Cardiac septum (tissue), 1 donor: Measurements from ENCODE around the gene FAR1. TPM values are rescaled to one million over a fixed set of nuclear protein-coding genes. Genes with fewer than 3 reads are reported as not detected.
"Not testable (repeated sequence)": the region's sequence is repeated elsewhere in the genome, so short reads cannot be mapped to it uniquely, and the experiment has no call there.

Experiments used
- DNase-seq: peaks from one replicate; pipeline ENCODE4 v3.0.0-alpha.2; 2020; ENCODE audit warnings: low spot score
- intact Hi-C: fragments of 100-400 bp; cut with DNase I; formaldehyde crosslinking; loops from one replicate; pipeline ENCODE4 v1.14.0; 2022
- total RNA-seq: library from RNA; stranded (reverse); fragmentation: NEBNext Ultra II Directional; extraction: Animal tissue kit (Norgen Biotek cat#: 25700); gene quantifications from one replicate; pipeline ENCODE4 v1.2.1, GENCODE V29; 2021
- donor health status: DM: no; HTN: no; CAD: no.

FAR1 gene
- total RNA-seq, 1 donor from 2014 or later: 40.9 TPM

DNA sequence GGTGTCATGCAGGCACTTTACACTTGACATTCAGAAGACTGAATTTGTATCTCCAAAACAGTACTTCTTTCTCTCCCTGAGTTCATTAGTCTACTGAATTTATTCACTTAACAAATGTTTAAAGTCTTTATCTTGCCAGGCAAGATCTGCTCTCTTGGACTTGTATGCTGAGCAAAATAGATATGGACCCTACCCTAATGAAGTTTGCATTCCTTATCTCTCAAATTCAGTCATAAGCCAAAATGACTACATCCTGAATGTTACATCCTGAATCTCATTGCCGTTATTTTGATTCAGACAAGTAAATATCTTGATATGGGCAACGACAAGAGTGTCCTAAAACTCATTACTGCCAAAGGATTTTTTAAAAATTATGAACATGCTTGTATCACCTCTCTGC is 29.7 kb downstream of the FAR1 start:
- intact Hi-C loops: no loop called here
- DNase-seq: no peak

DNA sequence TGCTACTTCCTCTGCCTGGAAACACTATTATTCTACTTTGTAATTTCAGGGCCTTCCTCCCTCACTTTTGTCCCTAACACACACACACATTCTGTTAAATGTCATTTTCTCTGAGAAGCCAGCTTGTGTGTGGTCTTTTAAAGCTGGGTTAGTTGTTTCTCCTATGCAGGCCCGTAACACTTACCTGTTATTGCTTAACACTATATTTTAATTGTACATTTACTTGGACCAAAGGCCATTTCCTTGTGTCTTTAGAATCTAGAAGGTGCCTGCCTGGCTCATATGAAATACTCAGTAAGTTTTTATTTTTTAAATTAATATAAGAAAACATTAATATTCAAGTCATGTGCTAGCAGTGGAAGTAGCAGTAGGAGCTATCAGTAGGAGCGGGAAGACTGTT is 30.6 kb downstream of the FAR1 start:
- intact Hi-C loops: no loop called here
- no peak for DNase-seq

DNA sequence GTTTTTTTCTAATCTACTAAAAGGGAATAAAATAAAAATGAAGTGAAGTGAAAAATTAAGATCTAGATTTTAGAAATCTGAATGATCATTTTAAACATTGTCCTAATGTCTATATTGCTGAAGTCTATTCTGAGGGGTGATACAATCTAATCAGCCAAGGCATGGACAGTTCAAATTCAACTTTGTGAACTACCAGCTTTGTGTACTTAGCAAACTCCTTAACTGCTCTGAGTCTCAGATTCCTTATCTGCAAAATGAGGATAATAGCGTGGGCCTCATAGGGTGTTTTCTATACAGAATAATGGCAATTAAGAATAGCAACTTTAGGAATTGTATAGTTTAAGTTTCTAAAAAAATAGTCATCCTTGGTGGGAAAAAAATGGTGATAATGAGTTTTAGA is 31.4 kb downstream of the FAR1 start:
- DNase-seq: no peak
- intact Hi-C loops: no loop called here

DNA sequence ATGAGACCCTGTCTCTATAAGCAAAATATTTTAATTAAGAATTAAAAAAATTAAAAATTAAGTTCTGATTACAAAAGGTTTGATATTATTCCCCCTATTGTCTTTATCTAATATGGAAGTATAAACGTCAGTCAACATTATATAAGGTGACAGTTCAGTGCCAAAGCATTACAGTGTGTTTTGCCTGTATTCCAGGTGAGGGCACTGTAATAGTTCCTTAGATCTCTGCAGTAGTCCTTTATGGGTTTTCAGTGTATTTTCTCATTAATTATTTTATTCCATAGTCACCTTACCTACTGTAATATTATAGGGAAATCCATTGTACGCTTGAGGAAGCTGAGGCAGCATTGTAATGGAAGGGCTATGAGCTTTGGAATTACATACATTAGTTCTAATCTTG is 33.0 kb downstream of the FAR1 start:
- no peak for DNase-seq
- intact Hi-C loops: no loop called here

DNA sequence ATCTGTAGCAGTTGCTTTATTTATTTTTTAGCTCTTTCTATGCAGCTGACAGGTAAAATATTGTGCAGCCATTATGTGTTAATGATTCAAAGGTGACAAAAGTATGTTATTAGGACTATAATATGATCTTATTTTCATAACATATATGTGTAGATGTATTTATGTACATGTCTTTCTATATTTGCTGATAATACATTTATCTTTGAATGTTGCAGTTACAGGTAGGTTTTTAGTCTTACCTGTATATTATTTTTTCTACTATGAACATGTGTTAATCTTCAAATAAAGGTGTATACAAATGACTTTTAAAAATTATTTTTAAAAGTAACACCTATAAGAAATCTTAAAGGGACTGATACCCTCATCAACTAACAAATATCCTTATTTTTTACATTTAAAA is 33.6 kb downstream of the FAR1 start:
- DNase-seq: no peak
- intact Hi-C loops: no loop called here

DNA sequence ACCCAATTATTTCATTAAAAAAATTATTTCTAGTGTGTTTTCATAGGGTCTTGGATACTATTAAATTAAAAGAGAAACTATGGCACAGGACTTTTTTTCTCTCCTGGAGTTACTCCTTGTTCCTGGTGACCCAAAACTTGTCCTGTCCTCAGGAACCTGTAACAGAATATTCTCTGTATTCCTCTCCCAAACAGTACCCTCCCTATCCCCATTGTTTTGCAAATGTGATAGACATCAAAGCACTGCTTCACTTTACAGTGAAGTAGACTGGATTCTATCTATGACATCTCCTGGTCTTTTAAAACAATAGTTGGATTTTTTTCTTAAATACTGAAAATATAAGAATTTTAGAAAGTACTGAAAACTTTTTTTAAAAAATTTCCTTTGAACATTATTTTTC is 37.2 kb downstream of the FAR1 start:
- intact Hi-C loops: no loop called here
- DNase-seq: no peak

DNA sequence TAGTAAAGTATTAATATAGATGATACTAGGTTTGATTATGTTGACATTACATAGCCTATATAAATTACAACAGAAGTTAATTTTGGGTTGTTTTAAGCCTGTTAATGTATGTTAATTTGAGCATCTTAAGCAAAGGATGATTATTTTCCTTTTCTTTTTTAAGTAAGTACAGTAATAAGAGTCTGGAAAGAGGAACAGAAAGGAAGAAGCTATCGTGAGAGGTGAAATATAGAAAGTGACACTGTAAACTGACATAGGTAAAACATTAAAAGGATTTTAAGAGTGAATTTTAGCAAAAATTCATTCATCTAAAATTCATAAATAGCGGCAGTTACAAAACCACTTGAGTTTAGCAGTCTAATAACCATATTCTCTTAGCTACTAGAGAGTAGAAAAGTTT is 45.5 kb downstream of the FAR1 start:
- DNase-seq: no peak
- intact Hi-C loops: no loop called here

DNA sequence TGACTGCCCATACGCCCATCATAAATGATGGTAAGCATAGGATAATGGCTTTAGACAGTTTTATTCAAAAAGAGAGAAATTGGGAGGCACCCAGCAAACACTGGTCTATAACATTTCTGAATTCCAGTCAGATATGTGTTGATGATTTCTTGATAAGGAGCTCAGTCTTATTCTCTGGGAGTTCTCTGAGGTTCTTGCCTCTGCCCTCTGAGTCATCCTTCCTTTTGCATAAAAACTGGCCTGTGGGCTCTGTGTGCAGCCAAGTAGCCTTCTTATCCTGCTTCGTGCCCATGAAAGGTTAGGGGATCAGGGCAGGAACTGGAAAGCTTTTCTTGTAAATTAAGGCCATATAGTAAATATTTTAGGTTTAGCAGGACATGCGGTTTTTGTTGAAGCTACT is 48.9 kb downstream of the FAR1 start:
- DNase-seq: no peak
- intact Hi-C loops: no loop called here

DNA sequence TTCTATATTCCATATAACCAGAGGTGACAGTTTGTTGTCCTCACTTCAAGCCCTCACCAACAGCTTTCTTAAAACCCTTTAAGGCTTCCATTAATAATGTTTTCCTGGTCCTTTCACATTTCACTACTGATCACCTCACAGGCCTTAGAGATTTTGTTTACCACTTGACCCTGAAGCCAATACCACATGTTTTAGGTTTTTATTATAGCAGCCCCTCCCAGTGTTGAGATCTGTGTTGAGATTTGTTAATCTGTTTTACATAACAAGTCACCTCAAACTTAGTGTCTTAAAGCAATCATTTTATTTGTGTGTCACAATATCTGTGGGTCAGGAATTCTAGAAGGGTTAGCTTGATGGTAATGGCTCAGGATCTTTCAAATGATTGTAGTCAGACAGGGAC is 49.9 kb downstream of the FAR1 start:
- intact Hi-C loops: no loop called here
- no peak for DNase-seq

DNA sequence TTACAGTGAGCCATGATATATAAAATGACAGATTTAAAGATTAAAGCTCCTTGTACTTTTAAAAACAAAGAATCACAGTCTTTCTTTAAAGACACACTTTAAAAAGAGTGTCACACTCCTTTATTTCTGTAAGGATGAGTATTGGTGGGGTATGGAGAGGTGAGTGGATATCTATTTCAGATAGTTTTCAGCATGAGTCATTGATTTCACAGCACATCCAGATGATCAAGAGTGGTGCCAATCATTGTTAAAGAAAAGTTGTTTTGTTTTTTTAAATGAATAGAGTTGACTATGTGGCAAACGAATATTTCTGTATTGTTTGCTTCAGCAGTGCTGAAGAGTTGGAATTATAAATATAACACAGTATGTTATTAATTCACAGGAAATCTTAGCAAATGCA is 52.5 kb downstream of the FAR1 start:
- no peak for DNase-seq
- intact Hi-C loops: no loop called here

DNA sequence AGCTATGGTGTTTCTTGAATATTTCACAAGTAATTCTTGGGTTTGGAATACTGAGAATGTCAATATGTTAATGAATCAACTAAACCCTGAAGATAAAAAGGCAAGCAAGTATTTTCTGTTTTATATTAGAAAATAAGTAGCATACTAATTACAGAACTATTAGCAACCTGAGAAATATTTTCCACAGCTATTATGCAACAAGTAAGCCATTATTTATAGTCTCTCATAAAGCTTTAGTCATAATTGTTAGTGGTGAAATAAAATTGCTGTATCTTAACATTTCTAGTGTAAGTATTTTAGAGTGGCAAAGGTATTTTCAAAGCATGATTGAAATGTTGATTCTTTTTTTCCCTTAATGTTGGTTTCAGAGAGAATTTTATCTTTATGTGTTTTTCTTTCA is 53.3 kb downstream of the FAR1 start:
- intact Hi-C loops: no loop called here

DNA sequence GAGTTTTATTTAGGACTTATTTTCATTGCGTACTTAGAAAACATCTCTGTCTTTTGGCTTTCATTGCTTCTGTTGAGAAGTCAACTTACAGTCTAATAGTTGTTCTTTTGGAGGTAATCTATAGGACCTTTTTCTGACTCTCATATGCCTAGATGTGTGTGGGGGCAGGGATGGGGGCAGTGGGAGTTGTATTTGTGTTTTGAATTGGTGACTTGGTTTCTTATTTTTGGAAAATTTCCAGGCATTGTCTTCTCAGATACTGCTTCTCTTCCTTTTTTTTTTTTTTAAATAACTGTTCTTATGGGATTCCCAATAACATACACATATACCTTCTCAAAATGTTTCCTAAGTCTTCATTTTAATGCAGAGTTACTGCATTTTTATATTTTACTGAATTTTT is 58.0 kb downstream of the FAR1 start:
- intact Hi-C loops: no loop called here
- no peak for DNase-seq

More for the DNA sequence above, 53.3 kb downstream of the FAR1 start:
- no peak for DNase-seq

DNA sequence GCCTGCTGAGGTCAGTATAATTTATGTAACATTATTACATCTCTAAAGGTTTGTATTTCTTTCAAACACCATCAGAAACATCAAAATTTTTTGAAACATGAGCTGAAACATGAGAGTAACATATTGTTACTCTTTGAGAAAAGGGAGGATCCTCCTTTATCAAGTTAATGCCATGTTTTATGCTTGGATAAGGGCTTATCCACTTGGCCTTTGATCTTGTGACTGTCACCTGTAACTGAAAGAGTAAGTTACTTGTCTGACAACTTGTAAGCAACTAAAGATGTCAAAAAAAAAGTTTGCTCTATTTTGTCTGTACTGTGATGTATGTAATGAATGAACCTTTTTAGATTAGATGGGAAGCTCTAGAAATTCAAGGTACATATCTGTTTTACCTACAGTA is 59.6 kb downstream of the FAR1 start:
- DNase-seq: no peak

DNA sequence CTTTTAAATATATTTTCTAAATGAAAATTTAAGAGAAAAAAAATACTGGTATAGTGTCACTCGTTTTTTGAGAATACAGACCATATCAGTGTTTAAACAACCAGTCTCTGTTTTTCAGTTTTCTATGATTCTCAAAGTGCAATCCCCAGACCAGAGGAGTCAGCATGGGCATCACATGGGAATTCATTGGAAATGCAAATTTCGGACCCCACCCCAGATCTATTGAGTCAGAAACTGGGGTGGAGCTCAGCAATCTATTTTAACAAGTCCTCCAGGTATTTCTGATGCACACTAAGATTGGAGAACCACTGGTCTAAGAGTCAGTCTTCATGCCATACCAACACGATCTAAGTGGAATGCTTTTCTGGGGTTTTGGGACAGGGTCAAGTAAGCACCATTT is 66.1 kb downstream of the FAR1 start:
- intact Hi-C loops: no loop called here
- no peak for DNase-seq

More for the DNA sequence above, 59.6 kb downstream of the FAR1 start:
- intact Hi-C loops: no loop called here

DNA sequence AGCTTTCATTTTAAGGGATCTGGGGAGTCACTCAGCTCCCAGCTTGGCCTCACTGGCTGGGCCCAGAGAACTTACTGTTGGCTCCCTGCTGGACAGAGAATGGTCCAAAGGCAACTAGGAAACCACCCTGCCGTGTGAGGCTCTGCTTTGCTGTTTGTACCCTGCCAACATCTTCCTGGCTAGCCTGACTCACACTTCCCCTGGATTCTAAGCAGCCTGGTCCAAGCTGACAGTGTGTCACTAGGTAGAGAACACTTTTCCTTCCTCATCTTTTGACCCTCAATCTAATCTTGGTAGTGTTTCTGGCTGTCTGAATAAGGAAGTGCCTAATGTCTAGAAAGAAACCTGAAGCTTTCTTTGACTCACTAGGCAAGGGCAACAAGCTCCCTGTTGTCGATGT is 76.7 kb downstream of the FAR1 start:
- intact Hi-C loops: no loop called here
- DNase-seq: no peak

DNA sequence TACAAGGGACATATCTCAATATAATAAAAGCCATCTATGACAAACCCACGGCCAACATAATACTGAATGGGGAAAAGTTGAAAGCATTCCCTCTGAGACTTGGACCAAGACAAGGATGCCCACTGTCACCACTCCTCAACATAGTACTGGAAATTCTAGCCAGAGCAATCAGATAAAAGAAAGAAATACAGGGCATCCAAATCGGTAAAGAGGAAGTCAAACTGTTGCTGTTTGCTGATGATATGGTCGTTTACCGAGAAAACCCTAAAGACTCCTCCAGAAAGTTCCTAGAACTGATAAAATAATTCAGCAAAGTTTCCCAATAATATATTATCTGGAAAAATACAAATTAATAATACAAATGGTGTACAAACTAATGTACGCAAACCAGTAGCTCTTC is 84.8 kb downstream of the FAR1 start:
- intact Hi-C loops, DNase-seq: not testable (repeated sequence)

DNA sequence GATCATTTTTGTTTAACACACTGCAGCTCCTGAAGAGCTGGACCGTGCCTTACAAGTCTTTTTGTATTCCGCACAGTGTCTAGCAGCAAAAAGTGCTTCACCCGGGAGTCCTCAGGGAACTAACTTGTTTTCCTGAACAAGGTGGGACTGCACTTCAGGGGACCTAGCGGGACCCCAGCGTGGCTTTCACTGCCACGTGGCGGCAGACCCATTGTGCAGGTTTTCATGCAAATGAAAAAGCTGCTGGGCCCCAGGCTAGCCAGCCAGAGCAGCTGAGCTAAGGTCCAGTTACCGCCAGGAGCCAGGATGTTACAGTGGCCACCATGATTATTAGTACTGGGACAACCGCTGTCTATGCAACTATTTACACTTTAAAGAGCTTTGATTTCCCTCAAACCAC is 90.6 kb downstream of the FAR1 start:
- intact Hi-C loops: no loop called here
- no peak for DNase-seq

DNA sequence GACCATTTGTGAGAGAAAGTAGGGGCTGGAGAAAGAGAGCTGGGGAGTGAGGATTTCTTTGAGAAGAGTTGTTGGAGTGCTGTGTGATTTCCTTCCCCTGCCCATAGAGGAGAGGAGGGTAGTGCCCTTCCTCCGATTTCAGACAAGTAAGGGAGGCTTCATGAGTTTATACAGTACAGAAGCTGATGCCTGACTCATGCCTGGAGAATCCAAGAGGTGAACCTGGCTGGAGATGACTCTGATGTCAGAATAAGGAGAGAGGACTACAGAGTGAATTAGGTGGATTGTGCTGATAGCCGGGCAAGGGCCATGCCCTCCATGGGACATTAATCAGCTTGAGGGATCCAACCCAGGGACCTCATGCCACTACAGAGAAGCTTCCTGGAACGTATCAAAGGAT is 91.6 kb downstream of the FAR1 start:
- DNase-seq: no peak
- intact Hi-C loops: no loop called here

DNA sequence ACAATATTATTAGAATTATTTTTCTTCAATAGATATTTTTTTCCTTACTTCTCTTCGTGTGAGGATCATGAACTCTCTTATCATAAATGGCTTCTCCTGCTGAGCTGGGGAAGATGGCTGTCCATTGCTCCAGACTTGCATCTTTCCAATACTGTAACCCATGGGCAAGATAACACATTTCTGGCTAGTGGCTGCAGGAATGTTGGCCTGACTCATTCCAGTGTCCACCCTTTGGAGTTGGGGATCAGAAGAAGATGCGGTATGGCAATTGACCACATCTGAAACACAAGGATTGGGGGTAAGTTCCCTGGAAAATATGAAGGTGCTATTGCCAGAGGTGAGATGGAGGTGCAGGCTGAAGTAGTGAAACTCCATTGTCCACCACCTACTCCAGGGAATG is 92.8 kb downstream of the FAR1 start:
- intact Hi-C loops: no loop called here
- no peak for DNase-seq

DNA sequence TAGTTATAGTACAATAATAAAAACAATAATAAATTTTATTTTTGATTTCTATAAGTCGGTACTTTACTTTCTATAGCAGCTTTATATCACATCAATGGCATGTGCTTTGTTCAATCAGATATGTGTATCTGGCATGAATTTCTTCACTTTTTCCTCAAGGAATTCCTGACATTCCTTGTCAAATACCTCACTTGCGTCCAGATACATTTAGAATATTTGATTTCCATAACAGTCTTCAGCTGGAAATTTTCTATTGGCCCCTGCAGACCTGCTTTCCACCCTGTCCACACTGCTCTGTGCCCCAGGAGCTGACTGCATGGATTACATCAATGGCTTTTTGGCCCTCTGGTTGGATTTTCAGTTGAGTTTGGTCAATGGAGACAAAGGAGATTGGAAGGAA is 93.2 kb downstream of the FAR1 start:
- intact Hi-C loops: no loop called here
- DNase-seq: no peak

DNA sequence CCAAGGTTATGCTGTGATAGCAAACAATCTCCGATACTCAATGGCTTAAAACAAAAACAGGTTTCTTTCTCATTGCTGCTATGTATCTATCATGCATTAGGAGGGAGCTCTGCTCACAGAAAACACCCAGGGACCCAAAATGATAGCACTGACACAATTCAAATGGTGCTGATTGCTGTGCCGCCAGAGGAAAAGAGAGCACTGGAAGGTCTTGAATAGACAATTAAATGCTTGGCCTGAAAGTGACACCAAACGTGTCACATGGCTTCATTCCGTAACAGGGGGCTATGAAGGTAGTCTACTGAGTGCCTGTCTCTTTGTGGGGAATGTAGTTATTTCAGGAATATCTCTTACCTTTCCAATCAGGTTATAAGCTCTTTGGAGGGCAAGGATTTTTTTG is 94.2 kb downstream of the FAR1 start:
- intact Hi-C loops: no loop called here
- no peak for DNase-seq

DNA sequence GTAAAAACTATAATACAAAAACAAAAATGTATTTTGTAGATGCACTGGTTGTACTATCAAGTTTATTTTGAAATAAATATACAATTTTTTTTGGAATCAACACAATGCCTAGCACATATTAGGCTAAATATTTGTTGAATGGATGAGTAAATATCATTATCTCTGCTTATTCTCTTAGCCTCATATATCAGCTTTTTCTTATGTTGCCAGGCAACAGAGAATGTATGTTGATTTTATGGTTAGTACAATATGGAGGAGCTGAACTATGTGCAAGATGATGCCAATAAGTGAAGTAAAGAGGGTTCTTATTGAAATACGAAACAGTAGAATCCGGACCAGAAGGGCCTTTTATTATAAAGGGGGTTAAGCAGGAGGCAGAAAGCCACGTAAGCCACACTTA is 94.9 kb downstream of the FAR1 start:
- intact Hi-C loops: no loop called here
- DNase-seq: no peak

DNA sequence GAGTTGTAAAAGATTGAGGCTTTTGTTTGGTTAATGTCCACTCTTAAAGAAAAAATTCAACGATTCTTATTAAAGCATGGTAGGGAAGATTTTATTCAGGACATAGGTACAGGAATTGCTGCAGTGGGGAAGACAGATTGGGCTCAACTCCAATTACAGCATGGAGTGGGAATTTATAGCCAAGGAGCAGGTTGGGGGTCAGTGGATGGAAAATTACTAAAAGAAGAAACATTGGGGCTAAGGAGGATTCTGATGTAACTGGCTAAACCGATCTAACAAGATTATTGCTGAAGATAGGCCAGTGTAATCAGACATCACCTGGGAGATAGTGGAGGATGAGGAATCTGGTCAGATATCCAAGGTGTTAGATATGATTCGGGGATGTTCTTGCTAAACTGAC is 97.4 kb downstream of the FAR1 start:
- intact Hi-C loops: no loop called here
- DNase-seq: no peak
